NCI-H82 (cell line): ENCODE results near the gene CCDC154.
"Not testable (repeated sequence)": the region's sequence is repeated elsewhere in the genome, so short reads cannot be mapped to it uniquely, and the experiment has no call there.

Source experiments
- DNase-seq: peaks from one replicate; lab custom pipeline; 2025; lab: John Stamatoyannopoulos, UW

CCDC154 gene

DNA sequence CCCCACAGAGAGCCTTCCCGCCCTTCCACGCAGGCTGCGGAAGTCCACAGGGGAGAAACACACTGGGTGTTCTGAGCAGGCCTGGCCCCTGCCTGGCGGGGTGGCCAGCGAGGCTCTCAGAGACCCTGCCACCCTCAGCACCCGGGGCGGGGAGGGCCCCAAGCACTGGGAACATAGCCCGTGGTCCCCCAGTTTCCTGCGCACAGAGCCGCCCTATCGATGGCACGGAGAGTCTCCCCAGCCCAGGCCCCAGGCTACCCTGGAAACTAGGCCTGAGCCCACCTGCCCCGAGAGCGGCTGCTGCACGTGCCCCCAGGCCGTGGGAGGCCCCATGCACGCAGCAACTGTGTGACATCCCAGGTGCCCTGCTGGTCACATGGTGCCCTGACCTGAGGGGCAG is 10.2 kb upstream of the CCDC154 start:
- no peak for DNase-seq

DNA sequence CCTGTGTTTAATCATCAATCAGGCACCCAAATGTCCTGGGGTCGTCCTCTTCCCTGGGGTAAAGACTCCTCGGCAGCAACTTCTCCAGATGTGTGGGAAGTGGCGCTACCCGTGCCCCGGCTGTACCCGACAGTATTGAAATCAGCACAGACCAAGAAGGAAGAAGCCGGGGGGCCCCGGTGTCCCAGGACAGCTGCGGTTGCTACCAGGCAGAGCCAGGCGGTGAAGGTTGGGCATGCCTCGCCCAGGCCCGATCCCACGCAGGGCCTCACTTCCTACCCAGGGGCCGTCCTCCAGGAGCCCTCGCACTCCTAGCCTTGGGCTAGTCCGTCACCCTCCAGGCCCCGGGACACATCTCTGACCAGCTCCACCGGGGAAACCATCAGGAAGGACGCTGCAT is 9.0 kb upstream of the CCDC154 start:
- no peak for DNase-seq

DNA sequence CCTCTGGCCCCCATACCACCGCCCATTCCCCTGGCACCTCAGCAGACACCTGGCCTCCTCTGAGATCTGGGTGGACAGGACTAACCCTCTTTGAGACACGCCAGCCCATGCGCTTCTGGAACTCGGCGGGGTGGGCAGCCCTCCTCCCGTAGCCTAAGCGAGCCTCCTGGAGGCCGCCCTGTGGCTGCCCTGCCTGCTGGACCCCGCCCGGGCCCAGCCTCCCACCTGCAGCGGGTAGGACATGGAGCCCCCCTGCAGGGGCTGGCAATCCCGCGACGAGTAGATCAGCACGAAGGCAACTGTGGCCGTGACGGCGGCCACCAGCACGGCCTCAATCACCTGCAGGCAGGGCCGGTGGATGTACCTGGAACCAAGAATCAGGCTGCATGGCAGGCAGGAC is 8.2 kb upstream of the CCDC154 start:
- DNase-seq: no peak

DNA sequence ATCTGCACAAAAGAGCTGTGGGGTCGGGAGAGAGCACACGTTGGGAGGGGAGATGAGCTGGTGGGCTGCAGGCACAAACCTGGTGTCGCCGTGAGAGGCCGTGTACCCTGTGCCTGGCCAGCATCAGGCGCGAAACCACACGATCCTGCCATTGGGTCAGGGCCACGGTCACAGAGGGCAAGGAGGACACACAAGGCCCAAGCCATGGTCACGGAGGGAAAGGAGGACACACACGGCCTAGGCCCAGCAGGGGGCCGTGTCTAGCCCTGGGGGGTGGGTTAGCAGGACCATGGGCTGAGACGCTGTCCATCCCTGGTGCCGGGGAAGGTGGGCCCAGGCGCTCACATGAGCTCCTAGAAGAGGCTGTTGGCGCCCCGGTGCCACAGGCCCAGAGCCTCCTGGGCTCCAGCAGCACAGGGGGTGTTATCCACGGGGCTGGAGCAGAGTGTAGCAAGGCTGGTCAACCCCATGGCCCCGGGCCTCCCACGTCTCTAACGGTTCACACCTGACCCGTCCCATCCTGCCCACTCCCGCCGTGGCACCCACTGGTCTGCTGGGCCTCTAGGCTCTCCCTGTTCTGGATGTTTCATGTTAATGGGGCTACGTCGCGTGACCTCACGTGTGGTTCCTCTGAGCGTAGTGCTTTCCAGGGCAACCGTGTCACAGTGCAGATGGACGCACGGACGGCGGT is 7.5 kb upstream of the CCDC154 start:
- no peak for DNase-seq

DNA sequence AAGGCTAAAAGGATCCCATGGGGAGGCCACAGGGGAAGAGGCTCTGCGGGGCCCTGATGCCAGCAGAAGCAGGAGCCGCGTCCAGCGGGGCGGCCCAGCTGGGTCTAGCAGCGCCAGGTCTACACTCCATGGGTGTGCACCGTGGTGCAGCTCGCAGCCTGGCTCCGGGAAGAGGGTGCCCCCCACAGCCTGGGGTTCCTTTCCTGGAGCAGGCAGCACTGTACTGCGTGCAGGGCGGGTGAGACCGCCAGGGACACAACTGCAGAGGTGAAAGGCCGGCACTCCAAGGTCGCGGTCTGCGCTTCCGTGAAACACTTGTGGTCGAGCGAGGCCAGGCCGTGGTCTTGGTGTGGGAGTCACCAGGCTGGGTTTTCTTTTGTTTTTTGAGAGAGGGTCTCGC is 6.5 kb upstream of the CCDC154 start:
- DNase-seq: no peak

DNA sequence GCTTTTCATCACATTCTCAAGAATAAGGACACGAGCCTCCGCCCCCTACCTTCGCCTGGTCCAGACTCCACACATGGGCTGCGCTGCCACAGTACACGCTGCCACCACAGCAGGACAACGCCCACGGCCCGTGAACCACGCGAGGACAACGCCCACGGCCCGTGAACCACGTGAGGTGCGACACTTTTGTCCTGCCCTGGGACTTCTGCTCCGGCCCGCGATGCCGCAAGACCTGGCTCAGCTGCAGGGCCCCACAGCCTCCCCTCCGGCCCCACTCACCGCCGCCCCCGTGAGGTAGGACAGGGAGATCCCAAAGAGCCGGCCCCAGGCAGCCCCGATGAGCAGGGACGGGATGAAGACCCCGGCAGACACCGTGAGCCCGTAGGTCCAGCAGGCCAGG is 5.9 kb upstream of the CCDC154 start:
- no peak for DNase-seq

DNA sequence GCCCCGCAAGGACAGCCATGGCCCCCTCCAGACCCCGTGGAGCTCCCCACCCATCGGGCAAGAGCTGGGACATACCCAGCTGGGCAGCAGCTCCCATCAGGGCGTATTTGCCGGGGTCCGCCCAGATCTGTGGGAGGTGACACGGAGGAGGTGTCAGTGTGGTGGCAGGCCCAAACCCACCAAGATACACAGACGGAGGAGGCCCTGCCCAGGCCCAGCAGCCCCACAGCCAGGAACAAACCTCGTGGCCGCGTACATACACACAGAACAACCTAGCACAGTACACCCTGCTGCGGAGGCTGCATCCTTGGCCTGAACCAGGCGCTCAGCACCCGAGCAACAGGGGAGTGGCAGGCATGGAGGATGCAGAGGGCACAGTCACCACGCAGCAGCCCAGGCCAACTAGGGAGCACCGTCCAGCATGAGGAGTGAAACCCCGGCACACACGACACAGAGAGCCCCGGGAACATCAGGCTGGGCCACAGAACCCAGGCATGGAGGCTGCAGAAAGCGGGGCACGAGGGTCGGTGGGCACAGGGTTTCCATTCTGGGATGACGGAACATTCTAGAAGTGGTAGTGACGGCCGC is 4.9 kb upstream of the CCDC154 start:
- DNase-seq: no peak

DNA sequence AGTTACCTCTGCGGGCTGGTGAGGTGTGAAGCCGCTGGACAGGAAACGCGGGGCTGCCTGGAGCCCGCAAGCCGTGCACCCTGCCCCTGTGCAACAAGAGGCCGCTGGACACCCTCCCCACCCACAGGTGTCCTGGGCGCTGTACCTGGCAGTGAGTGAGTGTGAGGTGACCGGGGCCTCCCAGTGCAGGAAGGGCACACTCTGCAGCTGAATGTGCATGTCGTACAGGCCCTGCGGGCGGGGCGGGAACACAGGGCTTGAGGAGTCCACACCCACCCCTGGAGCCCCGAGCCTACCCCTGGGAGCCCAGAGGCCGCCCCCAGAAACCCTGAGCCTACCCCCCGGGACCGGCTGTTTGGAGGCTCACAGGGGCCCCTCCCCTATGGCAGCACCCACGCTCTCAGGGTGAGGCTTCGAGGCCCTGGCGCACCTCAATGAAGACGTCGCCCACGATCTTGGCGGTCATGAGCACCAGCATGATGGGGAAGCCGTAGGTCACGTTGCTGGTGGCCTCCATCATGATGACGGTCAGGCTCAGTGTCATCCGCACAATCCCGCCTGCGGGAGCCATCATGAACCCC is 4.3 kb upstream of the CCDC154 start:
- DNase-seq: no peak

DNA sequence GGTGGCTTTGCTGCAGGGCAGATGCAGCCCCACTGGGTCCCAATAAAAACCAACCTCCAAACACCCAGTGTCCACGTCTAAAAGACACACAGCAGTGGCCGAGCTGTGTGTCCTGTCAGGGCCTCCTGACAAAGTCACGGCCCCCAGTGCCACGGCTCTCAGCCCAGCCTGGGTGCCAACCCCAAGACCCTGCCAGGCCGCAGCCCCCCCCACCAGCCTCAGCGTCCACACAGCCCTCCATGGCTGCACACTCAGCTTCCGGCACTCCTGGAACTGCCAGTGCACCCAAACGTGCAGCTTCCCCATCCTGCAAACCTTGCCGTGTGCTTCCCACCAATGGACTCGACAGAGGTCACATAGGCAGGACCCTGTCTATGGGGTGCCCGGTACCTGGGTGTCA is 3.6 kb upstream of the CCDC154 start:
- no peak for DNase-seq

DNA sequence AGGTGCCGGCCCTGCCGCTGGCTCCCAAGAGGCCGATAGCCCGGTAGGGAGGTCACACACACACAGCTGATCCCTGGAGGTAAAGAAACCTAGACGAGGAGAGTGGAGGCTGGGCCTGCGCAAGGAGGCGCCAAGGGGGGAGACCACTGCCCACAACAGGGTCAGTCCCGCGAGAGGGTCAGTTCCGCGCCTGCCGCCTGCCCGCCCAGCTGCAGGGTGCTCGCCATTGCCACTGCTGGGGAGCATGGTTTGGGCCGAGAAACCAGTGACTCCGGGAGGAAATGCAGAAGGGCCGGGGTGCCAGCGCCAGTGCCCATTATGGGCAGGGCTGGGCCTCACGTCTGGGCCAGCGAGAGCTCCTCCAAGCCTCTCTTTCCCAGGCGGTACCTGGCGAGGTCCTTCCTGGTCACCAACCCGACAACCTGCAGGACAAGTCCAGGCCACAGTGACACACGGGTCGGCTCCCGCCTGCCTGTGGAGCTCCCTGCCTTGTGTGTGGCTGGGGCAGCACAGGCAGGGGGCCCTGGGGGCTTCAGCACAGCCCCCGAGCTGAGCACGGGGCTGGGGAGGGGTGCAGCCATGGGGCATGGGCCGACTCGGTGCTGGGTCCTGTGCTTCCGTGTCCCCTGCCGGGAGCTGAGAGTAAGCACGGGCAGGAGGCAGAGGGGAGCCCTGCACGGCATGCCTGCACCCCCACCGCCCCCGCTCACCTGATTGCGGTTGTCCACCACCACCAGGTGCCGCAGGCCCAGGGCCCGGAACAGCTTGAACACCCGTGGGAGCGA is 2.1 kb upstream of the CCDC154 start:
- DNase-seq: no peak

DNA sequence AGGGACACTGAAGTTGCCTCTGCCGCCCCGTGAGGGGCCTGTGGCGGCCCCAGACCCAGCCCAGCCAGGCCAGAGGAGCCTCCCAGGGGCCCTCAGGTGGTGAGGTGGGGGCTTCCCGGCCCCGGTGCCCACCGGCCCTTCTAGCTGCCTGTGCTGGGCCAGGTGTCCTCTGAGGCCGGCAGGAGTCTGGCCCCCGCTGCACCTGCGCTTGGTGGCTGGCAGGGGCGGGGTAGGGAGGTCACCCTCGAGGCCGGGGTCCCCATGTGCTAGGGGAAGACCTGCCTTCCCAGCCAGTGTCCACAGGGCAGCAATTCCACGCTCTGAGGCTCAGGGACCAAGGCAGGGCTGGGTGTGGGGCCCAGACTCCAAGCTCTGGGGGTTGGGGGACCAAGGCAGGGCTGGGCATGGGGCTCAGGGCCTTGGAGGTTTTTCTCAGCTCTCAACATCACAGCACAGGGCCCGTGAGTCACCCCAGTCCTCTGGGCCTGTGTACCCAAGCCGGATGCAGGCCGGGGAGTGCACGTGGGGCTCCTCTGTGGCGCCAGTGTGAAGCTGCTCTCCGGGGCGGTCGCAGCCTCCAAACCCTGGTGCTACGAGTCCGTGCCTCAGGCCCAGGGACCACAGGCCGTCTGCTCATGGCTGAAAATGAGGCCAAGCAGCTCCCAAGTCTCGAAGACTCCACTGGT is 1.3 kb upstream of the CCDC154 start:
- no peak for DNase-seq

DNA sequence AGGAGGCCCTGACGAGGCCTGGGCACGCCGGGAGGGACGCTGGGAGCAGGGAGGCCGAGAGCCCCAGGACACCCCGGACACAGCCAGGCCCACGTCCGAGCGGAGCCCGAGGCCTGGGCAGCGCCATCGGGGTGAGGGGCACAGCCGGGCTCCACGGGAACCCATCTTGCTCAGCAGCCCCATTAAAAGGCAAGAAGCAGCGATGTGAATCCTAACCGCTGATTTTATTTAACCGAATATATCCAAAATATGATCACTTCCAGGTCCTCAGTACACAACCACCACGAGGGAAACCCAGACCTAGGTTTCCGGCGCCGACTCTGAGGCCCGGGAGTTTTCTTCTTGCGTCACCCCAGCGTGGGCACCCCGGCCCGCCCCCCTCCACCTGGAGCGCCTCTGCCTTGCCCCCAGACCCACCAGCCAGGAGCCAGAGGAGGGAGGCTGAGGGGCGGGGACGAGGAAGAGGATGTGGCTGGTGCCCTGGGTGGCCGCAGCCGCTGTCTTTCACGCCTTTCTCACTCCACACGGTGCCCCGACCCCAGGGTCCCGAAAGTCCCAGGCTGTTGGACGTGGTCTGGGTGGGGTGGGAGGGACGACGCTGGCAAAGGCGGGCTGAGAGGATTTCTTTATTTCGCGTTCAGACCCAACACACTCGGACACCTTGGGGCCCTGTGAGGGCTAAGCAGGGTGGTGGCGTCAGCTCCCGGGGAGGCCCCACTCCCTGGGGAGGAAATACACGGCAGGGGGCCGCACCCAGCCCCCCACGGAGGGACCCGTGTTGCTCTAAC is 568 bp upstream of the CCDC154 start:
- DNase-seq: no peak

DNA sequence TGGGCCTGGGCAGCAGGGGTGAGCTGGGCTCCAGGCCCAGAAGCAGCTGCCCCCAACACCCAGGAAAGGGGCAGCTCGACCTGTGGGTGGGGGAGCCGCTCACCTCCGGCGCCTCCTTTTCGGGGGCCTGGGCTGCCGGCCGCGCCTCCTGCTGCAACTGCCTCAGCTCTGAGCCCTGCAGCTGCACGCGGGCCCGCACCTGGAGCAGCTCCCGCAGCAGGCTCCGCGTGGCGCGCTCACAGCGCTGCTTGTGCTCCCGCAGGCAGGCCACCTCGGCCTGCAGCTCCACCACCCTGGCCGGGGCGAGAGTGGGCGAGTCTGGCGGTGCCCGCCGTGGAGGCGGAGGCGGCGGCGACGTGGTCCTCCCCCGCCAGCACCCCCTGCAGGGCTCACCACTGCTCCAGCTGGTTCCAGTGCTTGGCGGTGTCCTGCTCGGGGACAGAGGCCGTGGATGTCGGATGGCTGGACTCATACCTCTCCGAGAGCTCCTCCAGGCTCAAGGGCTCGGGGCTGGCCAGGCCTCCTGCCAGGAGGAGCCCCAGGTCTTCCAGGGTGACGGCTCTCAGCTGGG is 868 bp downstream of the CCDC154 start:
- no peak for DNase-seq

DNA sequence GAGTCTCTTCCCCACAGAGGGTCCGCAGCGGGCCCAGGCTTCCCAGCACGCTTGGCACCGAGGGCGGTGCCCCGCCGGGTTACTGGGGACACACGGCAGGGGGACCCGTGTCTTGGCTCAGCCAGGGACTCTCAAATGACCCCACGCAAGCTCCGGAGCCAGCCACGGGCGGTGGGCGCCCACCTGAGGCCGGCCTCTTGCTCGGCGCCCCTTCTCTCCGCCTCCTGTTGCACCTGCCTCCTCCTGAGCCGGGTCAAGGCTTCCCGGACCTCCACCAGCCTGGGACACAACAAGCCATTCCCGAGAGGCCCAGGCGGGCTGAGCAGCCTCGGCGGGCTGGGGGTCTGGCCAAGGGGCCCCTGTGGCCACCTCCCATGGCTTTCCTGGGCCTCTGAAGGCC is 1.7 kb downstream of the CCDC154 start:
- DNase-seq: no peak

DNA sequence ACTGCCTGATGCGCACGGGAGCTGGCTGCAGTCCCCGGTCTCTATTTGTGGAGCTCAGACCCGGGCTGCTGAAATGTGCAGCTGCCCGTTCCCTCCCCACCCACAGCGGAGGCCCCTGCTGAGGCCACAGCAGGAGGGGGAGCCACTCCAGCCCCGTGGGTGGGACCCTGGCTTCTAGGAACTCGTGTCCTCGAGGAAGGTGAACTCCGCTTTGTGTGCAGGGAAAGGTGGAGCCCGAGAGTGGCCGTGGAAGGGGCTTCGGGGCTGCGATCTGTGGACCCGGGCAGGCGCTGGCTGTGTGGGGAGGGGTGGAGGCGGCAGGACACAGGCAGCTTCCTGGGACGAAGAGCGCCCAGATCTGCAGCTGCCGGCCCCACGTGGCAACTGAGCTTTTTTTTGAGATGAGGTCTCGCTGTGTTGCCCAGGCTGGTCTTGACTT is 2.9 kb downstream of the CCDC154 start:
- no peak for DNase-seq

DNA sequence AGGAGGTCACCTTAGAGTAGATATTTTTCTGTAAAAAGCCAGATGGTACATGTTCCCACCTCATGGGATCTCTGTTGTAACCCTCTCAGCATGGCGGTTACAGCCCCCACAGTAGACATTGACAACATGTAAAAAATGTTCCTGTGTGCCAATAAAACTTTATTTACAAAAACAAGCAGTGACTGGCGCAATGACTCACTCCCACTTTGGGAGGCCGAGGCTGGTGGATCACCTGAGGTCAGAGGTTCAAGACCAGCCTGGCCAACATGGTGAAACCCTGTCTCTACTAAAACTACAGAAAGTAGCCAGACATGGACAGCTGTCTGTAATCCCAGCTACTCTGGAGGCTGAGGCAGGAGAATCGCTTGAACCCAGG is 4.7 kb downstream of the CCDC154 start:
- not testable (repeated sequence) for DNase-seq

DNA sequence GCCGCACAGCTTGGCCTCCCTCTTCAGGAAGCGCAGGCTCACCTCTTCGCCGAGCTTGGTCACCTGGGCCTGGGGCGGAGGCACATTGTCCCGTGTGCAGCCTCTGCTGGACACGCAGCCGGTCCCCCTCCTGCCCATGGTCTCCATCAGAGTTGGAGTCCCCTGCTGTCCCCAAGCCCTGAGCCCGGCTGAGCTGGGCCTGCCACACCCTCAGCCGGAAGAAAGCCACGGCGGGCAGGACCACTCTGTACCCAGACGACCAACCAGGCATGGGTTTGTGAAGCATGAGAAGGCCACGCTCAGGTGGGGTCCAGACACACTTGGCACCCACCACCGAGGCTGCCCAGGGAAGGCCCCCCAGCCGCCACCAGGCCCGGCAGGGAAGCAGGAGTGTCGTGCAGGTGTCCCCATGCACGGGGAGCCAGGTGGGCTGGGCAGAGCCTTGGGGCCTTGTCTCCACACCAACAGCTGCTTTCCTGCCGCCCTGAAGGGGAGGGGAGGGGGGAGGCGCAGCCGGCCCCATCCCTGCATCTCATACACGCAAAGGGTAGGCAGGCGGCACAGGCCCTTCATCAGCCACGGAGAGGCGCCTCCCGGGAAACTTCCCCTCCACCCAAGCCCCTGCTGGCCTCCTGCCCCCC is 5.2 kb downstream of the CCDC154 start:
- DNase-seq: no peak

DNA sequence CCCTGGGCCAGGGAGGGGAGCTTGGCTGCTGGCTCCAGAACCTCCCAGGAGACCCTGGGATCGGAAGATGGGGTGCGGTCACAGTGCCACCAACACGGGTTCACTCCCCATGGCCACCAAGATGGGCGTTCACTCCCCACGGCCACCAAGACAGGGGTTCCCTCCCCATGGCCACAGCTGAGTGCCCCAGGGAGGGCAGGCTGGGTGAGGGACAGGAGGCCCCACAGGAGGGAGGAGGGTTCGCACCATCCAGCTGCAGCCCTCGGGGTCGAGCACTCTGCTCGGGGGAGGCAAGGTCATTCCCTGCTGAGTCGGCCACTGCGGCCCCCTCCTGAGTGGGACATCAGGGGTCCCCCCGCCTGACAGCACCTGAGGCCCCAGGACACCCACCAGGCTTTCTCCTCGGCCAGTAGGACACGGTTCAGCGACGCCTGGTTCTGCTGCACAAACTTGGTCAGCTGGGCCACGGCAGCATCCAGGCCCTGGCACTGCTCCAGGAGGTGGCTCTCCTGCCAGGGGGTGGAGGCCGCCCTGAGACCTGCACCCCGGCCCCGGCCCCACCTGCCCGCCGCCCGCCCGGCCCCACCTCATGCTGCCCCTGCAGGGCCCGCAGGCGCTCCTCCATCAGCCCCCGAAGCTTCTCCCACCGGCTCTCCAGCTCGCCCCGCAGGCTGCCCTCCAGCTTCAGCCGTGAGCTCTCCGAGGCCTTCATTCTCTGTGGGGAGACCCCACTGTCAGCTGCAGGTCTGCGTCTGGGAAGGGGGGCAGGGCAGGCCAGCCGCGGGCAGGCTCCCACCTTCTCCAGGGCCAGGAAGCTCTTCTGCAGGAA is 5.9 kb downstream of the CCDC154 start:
- no peak for DNase-seq

DNA sequence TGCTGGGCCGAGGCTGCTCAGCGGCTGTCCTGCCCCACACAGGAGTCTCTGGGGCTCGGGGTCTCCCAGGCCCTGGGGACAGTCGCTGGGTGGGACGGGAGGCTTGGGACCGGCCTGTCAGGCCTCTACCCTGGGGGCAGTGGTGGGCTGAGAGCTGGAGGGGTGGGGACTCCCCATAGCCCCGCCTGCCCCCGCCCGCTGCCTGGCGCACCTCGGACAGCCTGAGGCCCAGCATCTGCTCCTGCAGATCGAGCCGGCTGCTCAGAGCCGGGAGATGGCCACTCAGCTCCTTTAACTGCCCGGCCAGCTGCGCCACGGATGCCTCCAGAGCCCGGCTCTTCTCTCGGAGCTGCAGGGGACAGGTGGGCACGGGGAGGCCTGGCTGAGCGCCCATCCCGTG is 6.8 kb downstream of the CCDC154 start:
- no peak for DNase-seq
